ENCODE data around the gene UTP15. TPM values are rescaled to one million over a fixed set of nuclear protein-coding genes. Genes with fewer than 3 reads are reported as not detected.

UTP15 gene
- total RNA-seq, 4 donors from 2014 or later, result 6.7 to 69.3 (median 23.3) TPM

GRCh38 chr5:73591102-73591695, 25.7 kb downstream of the UTP15 start:
- no peaks in the 10 kb centered on the region for H3K27me3 ChIP-seq
- WGBS, 2 donors (ENCODE audit: low coverage in 1 of 2), result 61 to 64% methylated on average over 4 of the region's 4 CpGs
- in situ Hi-C loops (cut with MboI; ENCODE audit: low pct_ligation_motif_present in 1 of 4, low pct_unique_long_range_greater_than_20kb in 1 of 4, low sequenced_read_pairs in 3 of 4), result loop anchor here (5.0 to 25.0 kb wide), 4 partner anchors 101 to 1071 kb away; partner anchors contain the start of gene ENC1 (in 1 of the 4)

DNA sequence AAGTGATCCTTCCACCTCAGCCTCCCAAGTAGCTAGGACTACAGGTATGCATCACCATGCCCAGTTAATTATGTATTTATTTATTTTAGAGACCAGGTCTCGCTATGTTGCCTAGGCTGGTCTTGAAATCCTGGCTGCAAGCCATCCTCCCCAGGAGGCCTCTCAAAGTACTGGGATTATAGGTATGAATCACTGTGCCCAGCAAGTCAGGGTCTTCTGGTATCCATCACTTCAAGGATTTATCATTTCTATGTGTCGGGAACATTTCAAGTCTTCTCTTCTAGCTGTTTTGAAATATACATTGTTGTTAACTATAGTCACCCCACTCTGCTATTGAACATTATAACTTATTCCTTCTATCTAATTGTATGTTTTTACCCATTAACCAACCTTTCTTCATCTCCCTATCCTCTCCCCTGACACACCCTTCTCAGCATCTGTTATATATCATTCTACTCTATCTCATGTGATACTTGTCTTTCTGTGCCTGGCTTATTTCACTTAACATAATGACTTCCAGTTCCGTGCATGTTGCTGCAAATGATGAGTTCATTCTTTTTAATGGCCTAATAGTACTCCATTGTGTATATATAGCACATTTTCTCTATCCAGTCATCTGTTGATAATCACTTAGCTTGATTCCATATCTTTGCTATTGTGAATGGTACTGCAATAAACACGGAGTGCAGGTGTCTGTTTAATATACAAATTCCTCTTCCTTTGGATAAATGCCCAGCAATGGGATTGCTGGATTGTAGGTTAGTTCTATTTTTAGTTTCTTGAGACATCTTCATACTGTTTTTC, 26.4 kb downstream of the UTP15 start:
- Histone ChIP-seq H3K4me3 (no peak overlapping the region), H3K27ac (no peak overlapping the region), H3K27me3 (no peaks in the 10 kb centered on the region), H3K4me1 (no peaks in the 10 kb centered on the region), H3K9me3 (no peaks in the 10 kb centered on the region), H3K36me3 (no peaks in the 10 kb centered on the region)
- TF ChIP-seq, protein P1, sequence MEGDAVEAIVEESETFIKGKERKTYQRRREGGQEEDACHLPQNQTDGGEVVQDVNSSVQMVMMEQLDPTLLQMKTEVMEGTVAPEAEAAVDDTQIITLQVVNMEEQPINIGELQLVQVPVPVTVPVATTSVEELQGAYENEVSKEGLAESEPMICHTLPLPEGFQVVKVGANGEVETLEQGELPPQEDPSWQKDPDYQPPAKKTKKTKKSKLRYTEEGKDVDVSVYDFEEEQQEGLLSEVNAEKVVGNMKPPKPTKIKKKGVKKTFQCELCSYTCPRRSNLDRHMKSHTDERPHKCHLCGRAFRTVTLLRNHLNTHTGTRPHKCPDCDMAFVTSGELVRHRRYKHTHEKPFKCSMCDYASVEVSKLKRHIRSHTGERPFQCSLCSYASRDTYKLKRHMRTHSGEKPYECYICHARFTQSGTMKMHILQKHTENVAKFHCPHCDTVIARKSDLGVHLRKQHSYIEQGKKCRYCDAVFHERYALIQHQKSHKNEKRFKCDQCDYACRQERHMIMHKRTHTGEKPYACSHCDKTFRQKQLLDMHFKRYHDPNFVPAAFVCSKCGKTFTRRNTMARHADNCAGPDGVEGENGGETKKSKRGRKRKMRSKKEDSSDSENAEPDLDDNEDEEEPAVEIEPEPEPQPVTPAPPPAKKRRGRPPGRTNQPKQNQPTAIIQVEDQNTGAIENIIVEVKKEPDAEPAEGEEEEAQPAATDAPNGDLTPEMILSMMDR (IDR thresholded peaks at IDR 0.05), result no peak
- TF ChIP-seq POLR2A (IDR thresholded peaks at IDR 0.05) (no peak), EP300 (IDR thresholded peaks at IDR 0.05; ENCODE audit: low read depth) (no peak), POLR2AphosphoS5 (IDR thresholded peaks at IDR 0.05) (no peak)
- intact Hi-C loops (cut with DNase I; ENCODE audit: low total_unique reads) (loop anchor here (5.0 kb wide), 1 partner anchor 200 kb away; no protein-coding TSS in a partner anchor), in situ Hi-C loops (cut with MboI; ENCODE audit: low pct_ligation_motif_present in 1 of 4, low pct_unique_long_range_greater_than_20kb in 1 of 4, low sequenced_read_pairs in 3 of 4) (loop anchor here (5.0 to 25.0 kb wide), 4 partner anchors 100 to 1070 kb away; partner anchors contain the start of gene ENC1 (in 1 of the 4))
- no peak for DNase-seq
- WGBS, 2 donors (ENCODE audit: low coverage in 1 of 2), result 47 to 50% methylated on average over 4 of the region's 4 CpGs

More at GRCh38 chr5:73591102-73591695, 25.7 kb downstream of the UTP15 start:
- intact Hi-C loops (cut with DNase I; ENCODE audit: low total_unique reads), result loop anchor here (5.0 kb wide), 1 partner anchor 201 kb away; no protein-coding TSS in a partner anchor
- H3K4me1 ChIP-seq, result no peaks in the 10 kb centered on the region
- no peak for TF ChIP-seq POLR2AphosphoS5 (IDR thresholded peaks at IDR 0.05)
- TF ChIP-seq, protein P1 (IDR thresholded peaks at IDR 0.05), result peak; percentile 86 to 90 (median 89)
- TF ChIP-seq POLR2A (IDR thresholded peaks at IDR 0.05), result no peak
- no peak for TF ChIP-seq EP300 (IDR thresholded peaks at IDR 0.05; ENCODE audit: low read depth)
- peak; percentile 17 for DNase-seq
- H3K9me3 ChIP-seq, result no peaks in the 10 kb centered on the region
- H3K4me3 ChIP-seq, result no peak overlapping the region
- H3K27ac ChIP-seq, result no peak overlapping the region
- no peaks in the 10 kb centered on the region for H3K36me3 ChIP-seq

GRCh38 chr5:73592551-73592950, 27.0 kb downstream of the UTP15 start:
- H3K27ac ChIP-seq, result no peak overlapping the region
- WGBS, 2 donors (ENCODE audit: low coverage in 1 of 2), result 63 to 70% methylated on average over 1 of the region's 1 CpG
- in situ Hi-C loops (cut with MboI; ENCODE audit: low pct_ligation_motif_present in 1 of 4, low pct_unique_long_range_greater_than_20kb in 1 of 4, low sequenced_read_pairs in 3 of 4), result loop anchor here (5.0 to 25.0 kb wide), 4 partner anchors 100 to 1070 kb away; partner anchors contain the start of gene ENC1 (in 1 of the 4)

DNA sequence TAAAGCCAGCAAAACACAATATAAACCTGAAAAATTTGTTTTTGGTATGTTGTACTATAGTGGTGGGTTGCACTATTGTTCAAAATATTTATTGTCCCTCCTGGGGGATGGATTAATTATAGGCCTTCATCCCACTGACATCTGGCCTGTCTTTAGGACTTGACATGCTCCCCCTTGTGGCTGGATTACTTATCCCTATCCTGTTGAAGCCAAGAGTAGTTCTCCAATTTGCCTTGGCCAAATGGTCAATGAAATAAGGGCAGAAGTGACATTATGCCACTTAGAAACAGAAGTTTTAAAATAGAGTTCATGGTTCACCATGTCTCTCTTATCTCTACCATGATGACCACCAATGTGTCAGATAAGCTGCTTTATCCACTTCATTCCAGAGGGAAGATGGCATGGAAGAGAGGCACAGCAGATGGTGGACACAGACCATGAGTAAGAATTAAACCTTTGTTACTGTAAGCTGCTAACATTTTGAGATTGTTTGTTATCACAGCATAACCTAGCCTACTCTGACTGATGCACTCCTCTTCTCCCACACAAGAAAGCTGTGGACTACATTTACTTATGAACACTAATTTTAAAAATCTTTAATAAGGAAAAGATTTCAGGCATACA, 31.3 kb downstream of the UTP15 start:
- intact Hi-C loops (cut with DNase I; ENCODE audit: low total_unique reads), result no loop called here
- Histone ChIP-seq H3K27ac (no peak overlapping the region), H3K4me1 (no peaks in the 10 kb centered on the region), H3K36me3 (no peaks in the 10 kb centered on the region), H3K9me3 (peaks cover 0 to 6% of the 10 kb centered on the region in 2 donors), H3K4me3 (no peak overlapping the region), H3K27me3 (no peaks in the 10 kb centered on the region)
- TF ChIP-seq EP300 (IDR thresholded peaks at IDR 0.05; ENCODE audit: low read depth), result no peak
- TF ChIP-seq, protein P1 (IDR thresholded peaks at IDR 0.05), result peak; percentile 40 to 57 (median 48)
- DNase-seq, result peak; percentile 10
- in situ Hi-C loops (cut with MboI; ENCODE audit: low pct_ligation_motif_present in 1 of 4, low pct_unique_long_range_greater_than_20kb in 1 of 4, low sequenced_read_pairs in 3 of 4), result loop anchor here in 2 of 4 donors (10.0 to 25.0 kb wide), 2 partner anchors 1048 to 1065 kb away; partner anchors contain the start of gene ENC1 (in 1 of the 2)

More at GRCh38 chr5:73592551-73592950, 27.0 kb downstream of the UTP15 start:
- TF ChIP-seq EP300 (IDR thresholded peaks at IDR 0.05; ENCODE audit: low read depth) (no peak), POLR2A (IDR thresholded peaks at IDR 0.05) (no peak)
- Histone ChIP-seq H3K9me3 (no peaks in the 10 kb centered on the region), H3K4me1 (no peaks in the 10 kb centered on the region), H3K27me3 (no peaks in the 10 kb centered on the region), H3K36me3 (no peaks in the 10 kb centered on the region), H3K4me3 (no peak overlapping the region)
- intact Hi-C loops (cut with DNase I; ENCODE audit: low total_unique reads), result loop anchor here (5.0 kb wide), 1 partner anchor 200 kb away; no protein-coding TSS in a partner anchor
- no peak for DNase-seq
